GM13977 (cell line): ENCODE results near the gene S100A14.
A peak's percentile ranks its signal among the peaks of the same experiment; 100 is the strongest.

Experiments
- DNase-seq: peaks from one replicate; pipeline ENCODE4 v3.0.0; 2012; ENCODE audit warnings: low spot score
- in situ Hi-C: fragments of 300-500 bp; cut with MboI; formaldehyde crosslinking; loops from one replicate; pipeline ENCODE4 v1.12.0; 2022; ENCODE audit warnings: low sequenced_read_pairs, low pct_unique_long_range_greater_than_20kb, mixed read lengths, inconsistent platforms; ENCODE audit not compliant: unreplicated experiment
- TF ChIP-seq, protein P1 (sequence below): IDR thresholded peaks from 2 replicates; pipeline ENCODE4 v1.5.1; 2012; ENCODE audit warnings: mild to moderate bottlenecking, control low read depth; ENCODE audit not compliant: insufficient read depth; ENCODE audit errors: extremely low read depth, missing control alignments

S100A14 gene

DNA sequence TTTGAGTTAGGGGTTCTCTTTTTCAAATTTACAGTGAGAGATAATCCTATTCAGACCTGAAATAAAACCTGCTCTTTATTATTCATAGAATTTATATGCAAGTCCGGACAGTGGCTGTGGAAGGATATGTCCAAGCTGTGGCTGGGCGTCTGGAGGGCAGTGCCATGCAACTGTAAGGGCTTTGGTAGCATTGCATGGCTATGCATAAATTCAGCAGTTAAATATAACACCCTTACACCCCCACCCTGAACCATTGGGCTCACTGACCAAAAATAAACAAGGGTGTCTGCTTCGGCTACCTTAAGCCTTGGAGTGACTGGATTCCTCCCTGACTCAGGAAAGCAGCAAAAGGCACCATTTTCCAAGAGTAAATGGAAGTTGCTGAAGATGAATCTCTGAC is 23.2 kb upstream of the S100A14 start:
- TF ChIP-seq, protein P1, sequence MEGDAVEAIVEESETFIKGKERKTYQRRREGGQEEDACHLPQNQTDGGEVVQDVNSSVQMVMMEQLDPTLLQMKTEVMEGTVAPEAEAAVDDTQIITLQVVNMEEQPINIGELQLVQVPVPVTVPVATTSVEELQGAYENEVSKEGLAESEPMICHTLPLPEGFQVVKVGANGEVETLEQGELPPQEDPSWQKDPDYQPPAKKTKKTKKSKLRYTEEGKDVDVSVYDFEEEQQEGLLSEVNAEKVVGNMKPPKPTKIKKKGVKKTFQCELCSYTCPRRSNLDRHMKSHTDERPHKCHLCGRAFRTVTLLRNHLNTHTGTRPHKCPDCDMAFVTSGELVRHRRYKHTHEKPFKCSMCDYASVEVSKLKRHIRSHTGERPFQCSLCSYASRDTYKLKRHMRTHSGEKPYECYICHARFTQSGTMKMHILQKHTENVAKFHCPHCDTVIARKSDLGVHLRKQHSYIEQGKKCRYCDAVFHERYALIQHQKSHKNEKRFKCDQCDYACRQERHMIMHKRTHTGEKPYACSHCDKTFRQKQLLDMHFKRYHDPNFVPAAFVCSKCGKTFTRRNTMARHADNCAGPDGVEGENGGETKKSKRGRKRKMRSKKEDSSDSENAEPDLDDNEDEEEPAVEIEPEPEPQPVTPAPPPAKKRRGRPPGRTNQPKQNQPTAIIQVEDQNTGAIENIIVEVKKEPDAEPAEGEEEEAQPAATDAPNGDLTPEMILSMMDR: no peak
- DNase-seq: no peak
- in situ Hi-C loops: no loop called here

DNA sequence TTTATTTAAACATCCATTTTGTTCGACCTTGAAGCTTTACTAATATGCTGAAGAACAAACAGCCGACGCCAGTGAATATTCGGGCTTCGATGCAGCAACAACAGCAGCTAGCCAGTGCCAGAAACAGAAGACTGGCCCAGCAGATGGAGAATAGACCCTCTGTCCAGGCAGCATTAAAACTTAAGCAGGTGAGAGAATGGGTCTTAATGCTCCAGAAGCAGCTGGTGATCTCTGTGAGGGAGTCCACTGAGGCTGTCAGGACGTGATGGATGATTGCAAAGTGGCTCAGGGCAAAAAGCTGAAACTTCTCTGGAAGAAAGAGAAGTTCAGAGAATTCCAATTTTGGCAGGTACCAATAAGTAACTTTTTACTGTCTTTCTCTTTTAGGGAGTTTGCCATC is 22.1 kb upstream of the S100A14 start:
- TF ChIP-seq, protein P1: no peak
- no peak for DNase-seq
- in situ Hi-C loops: no loop called here

DNA sequence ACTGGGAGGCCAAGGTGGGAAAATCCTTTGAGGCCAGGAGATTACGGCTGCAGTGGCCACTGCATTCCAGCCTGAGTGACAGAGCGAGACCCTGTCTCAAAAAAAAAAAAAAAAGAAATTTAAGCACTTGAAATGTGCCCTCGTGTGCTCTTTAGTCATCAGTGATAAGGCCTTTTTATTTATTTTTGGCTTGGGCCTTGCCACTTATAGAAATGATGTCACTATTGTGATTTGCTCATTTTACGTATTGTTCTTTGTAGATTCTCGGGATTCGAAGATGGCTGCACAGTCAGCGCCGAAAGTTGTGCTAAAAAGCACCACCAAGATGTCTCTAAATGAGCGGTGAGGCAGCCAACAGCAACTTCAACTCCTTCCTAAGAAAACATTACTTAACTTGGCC is 20.2 kb upstream of the S100A14 start:
- TF ChIP-seq, protein P1: no peak
- in situ Hi-C loops: no loop called here
- no peak for DNase-seq

DNA sequence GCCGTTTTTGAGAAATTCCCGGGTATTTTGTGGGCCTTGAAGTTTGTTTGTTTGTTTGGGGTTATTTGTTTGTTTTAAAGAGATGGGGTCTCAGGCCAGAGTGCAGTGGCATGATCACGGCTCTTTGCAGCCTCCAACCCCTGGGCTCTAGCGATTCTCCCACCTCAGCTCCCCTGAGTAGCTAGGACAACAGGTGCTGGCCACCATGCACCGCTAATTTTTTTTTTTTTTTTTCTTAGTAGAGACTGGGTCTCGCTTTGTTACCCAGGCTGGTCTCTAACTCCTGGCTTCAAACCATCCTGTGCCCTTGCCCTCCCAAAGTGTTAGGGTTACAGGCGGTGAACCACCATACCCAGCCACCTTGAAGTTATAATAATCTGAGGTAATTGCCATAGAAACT is 19.7 kb upstream of the S100A14 start:
- TF ChIP-seq, protein P1: no peak
- DNase-seq: no peak
- in situ Hi-C loops: no loop called here

DNA sequence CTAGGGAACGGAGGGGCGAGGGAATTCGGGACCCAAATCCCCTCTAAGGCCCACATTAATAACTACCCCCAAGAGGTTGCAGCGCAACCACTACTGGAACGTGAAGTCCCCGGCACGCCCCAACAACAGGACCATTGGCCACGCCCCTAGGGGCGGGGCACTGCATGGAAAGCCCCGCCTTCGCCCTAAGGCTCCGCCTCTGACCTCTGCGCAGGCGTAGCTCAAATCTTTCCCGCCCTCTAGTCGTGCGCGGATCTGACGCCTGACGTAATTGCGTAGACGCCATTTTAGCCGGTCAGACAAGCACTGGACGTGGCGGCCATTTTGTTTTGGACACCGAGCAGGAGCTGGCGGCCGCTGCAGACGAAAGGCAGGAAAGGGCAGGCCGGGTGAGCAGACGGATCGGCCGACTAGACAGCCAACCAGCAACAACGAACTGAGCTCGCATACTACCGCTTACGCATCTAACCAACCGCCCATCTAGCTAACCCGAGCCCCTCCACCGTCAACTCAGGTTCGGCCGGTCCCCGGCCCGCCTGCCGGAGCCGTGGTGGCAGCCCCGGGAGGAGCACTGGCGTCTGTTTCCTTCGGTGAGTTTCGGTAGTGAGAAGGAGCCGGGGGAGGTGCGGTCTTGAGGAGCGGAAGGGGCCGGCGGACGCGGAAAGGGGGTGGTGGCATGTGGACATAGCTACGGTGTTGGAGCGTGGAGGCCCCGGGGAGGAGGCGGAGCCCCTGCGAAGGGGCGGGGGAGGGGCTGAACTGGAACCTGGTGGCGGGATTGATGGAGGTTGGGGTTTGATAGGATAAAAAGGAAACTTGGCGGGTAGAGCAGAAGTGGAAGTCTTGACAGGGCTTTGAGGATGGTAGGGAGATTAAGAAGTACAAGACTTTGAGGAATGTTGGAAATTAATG is 17.9 kb upstream of the S100A14 start, which contains the start of gene CHTOP:
CHTOP (plus strand) TSS at position 313 of the 912 bp plus-strand sequence. CDS start 2,523 bp downstream, outside the sequence.
- in situ Hi-C loops: no loop called here
- peak; percentile 97 for DNase-seq
- TF ChIP-seq, protein P1: no peak

DNA sequence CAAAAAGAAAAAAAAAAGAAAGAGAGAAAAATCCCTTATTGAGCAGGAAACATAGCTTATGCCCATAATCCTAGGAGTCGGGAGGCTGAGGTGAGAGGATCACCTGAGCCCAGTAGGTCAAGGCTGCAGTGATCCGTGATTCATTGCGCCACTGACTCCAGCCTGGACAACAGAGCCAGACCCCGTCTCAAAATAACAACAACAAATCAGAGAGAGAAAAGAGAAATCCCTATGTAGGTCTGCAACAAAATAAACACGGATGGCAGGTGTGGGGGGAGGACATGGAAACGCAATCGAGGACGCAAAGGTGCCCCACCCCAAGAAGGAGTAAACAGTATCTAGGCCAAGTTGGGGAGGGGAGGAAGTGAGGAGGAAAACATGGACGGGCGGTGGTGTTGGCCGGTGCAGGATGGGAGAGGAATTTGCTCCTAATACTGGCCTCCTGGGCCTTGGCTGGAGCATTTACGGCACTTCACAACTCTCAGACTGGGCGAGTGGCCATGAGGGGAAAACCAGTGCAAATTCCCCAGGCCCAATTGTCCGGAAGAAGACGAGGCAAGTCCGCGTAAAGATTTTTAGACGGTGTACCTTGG is 17.1 kb upstream of the S100A14 start:
- TF ChIP-seq, protein P1: no peak
- in situ Hi-C loops: no loop called here
- DNase-seq: no peak
